SKM-1 (cell line): ENCODE data around the gene ANKRD55.
A peak's percentile ranks its signal among the peaks of the same experiment; 100 is the strongest.
"Not testable (repeated sequence)": the region's sequence is repeated elsewhere in the genome, so short reads cannot be mapped to it uniquely, and the experiment has no call there.

ENCODE experiments used
- DNase-seq: peaks from one replicate; lab custom pipeline; 2025; ENCODE audit not compliant: unreplicated experiment; lab: John Stamatoyannopoulos, UW

The ANKRD55 gene

DNA sequence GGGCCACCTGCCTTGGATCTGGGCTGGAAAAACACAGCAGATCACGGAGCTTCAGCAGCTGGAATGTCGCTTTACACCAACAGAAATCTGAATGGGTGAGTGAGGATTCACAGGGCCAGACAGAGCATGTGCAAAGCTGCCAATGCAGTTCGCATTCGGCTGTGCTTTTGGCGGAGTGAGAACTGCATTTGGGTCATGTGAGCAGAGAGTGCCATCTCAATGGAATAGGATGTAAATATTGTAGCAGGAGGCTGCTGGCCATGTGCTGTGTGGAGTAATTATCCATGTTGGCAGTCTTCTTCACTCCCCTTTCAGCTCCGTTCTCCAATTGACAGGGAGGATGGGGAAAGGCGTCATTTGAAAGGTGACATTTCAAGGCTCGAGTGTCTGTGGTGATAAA is at the start of gene ANKRD55:
Gene ANKRD55, minus strand, starts transcription at position 101 of the 400 bp plus-strand sequence. CDS start 417 bp downstream, outside the sequence.
- DNase-seq: no peak

DNA sequence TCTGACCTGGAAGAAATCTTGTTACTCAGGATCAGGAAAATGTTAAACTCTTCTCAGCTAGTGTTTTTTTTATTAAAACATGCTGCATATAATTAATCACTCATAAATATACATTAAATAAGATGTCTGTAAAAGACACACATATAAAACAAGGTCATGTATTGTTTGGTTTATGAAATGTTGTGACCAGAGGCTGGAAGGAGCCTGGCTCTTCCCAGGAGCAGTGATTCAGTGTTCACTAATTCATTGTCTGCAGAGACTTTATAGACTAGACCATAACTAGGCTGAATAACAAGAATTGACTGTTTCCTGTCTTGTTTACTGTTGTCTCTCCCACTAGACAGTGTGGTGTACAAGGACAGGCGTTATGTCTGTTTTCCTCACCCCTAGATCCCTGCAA is 49.1 kb upstream of the ANKRD55 start:
- DNase-seq: no peak

DNA sequence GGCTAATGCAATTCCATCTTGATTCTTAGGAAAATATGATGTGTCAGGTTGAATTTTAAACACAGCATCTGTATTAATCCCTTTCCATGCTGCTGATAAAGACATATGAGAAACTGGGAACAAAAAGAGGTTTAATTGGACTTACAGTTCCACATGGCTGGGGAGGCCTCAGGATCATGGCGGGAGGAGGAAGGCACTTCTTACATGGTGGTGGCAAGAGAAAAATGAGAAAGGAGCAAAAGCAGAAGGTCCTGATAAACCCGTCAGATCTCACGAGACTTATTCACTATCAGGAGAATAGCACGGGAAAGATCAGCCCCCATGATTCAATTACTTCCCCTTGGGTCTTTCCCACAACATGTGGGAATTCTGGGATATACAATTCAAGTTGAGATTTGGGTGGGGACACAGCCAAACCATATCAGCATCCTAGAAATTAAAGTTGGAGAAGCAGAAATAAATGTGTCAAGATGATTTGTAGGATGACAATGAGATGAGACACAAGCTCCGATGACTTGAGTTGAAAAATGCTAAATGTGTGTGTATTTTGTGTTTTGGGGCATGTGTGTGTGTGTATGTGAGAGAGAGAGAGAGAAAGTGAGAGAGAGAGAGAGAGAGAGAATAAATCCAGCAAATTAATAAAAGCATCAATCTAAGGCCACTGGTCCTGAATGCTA is 48.5 kb upstream of the ANKRD55 start:
- DNase-seq: no peak

DNA sequence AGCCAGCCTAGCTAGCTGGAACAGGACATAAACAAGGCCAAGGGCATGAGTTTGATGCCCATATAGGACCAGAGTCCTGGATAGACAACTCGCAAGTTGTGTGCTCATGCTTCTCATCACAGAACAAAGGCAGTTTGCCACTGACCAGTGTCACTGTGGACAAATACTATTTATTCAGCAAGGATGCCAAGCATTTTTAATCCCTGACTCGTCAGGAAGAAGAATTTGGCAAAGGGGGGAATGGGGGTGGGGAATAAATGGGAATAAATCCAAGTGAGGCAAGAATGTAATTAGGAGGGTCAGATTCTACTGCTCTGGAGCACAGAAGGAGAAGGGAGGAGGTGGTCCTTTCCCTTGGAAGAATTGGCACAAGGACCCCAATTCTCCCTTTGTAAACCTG is 46.8 kb upstream of the ANKRD55 start:
- DNase-seq: no peak

DNA sequence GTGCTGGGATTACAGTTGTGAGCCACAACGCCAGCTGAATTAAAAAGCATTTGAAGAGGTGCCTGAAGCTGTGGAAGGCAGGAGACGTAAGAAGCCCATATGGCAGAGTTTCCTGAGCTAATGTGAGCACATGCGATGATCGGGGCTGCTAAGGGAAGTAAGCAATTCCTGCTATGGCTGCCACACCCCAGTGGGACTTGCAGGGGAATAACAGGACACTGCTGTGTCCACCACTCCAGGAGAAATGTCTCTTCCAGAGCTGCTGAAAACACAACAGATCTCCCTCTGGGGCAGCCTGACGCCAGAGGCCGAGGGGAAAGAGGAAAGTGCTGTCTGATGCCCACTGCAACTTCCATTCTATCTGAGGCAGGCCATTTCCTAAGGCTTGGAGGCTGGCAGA is 46.2 kb upstream of the ANKRD55 start:
- DNase-seq: no peak

DNA sequence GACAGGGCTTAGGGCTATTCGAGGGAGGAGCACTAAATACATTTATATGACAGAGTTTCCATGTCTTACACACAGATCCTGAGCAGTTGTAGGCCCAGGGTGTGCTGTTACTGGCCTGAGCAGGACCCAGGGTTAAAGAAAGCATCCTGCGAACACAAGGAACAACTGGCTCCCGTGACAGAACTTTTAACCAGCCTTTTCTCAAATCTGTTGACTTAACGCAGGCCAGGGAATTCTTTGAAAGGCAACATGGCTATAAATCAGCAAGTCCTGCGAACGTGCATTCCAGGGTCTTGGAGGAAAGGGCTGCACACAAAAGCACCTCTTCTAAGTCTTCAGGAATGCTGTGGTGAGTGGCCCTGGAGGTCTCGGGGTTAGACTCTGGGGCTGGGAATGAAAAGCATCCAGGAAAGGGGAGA is 45.2 kb upstream of the ANKRD55 start:
- DNase-seq: no peak

DNA sequence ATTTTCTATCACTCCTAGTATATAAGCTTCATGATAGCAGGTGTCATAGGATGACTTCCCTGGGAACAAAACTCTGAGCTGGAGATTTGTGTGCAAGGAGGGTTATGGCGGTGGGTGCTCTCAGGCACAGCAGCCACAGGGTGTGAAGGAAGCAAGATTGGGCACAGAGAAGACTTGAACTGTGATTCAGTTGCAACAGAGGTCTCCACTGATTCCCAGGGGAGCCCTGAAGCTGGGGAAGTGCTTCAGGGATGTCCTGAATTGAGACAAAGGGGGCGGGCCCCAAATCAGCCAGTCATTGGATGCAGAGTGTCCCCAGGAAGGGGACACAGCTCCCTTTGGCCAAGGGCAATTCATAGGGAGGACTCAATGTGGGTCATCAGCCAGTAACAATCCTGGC is 44.4 kb upstream of the ANKRD55 start:
- DNase-seq: no peak

DNA sequence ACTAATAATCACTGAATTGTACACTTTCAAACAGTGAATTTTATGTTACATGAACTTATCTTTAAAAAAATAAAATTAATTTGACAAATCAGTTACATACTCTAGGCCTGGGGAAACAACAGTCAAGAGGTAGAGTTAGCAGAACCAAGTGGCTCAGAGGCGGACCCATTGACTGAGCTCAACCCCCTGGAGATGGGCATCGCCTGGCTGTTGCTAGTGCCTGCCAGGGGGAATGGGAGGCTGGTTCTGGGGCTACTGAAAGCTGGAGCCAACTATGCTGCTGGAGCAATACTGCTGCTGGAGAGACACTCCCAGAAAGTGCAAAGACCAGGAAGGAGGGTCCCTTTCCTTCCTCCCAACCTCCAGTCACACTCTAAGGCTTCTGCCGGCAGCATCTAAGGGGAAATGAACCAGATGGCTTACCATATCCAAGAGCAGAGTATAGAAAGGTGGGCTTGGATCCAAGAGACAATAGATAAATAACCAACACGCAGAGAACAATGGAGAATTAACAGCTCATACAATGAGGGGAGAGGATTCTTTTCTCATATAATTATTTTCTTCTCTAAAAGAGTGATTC is 40.3 kb upstream of the ANKRD55 start:
- no peak for DNase-seq

DNA sequence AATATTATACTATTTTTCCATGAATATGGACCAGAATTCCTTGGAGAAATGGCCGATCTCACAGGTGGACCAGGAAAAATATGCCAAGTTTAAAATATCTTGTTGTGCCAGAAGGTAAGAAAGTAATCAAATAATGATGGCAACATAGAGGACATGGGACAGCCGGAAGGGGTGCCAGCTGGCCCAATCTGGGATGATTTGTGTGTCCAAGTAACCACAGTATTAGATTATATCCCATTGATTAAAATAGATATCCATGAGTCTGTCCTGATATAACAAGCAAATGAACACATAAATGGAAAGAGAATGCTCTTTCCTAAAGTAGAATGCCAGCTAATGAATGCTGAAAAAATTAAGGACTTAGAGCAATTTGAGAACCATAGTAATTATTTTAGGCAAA is 39.6 kb upstream of the ANKRD55 start:
- DNase-seq: no peak

DNA sequence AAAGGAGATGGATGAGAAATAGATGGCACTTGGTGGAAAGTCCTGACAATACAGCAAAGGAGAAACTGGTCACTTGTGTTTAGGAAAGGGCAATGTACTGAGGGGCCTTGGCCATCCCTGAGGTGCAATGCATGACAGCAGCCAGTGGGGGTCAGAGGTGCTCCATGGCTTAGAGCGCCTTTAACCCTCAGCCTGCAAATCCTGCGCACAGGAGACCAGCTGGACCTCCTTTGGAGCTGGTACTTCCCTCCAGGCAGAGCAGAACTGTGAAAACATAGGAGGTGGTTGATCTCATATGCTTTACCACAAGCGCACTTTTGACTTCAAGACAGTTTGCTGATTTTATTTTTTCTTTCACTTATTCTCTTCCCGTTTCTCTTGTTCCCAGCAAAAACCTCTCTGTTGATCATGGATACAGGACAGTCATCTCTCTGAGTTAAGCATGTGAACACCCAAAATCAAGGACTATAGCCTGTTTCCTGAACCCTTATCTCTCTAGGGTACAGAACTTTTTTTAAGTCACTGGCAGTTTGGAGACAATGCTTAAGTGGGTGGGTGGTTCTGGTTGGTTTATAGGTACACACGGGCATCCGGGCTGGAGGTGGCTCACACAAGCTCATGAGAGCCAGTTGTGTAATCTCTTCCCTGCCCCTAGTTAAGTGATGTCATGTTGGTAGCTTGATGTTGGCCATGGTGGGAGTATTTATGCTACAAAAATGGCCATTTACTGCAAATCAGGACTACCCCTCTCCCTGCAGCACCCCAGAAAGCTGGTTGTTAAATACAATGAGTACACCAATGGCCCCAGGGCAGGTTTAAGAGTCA is 37.6 kb upstream of the ANKRD55 start:
- DNase-seq: peak; percentile 78

DNA sequence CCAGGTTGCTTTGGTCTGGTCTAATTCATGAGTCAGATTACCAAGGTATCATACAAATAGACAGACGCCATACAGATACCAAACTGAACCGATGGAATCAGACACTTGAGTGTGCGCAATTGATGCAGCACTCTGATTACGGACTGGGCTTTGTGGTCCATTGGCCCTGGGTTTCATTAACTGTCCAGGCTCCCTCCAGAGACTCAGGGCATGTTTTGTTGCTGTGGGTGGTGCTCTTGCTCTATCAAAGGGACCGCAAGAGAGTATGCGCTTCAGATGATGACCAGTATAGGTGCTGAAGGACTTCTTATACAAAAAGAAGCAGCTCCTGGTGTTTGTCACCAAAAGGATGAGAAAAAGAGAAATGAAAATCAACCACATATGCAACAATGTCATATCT is 36.9 kb upstream of the ANKRD55 start:
- no peak for DNase-seq

DNA sequence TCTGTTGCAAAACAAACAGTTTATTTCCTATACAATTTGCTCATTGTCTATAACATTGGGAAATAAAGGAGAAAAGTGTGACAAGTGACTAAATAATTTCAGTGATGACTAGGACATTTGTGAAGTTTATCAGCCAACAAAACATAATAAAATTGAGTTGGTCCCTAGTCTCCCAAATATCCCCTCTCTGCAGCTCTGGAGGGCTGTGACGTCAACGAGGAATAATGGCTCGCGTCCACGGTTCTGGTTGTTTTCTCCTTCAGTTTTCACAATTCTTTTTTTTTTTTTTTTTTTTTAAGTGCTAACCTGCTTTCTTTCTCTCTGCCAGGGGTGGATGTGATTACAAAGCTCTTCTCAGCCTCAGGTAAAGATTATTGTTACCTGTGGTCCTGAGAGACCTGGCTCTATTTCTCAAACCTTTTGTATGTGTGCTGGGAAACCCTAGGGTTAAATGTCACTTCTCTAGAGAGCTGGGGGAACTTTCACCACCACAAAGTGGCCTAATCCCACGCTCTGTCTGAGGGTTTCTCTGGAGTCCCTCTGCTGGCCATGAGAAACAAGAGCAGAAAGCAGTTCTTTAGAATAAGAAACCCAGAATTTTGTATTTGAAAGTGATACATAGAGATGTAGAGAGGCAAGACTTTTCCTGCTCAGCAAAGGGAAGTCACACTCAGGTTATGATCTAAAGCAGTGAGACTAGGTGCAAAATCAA is 36.2 kb upstream of the ANKRD55 start:
- DNase-seq: peak; percentile 46

DNA sequence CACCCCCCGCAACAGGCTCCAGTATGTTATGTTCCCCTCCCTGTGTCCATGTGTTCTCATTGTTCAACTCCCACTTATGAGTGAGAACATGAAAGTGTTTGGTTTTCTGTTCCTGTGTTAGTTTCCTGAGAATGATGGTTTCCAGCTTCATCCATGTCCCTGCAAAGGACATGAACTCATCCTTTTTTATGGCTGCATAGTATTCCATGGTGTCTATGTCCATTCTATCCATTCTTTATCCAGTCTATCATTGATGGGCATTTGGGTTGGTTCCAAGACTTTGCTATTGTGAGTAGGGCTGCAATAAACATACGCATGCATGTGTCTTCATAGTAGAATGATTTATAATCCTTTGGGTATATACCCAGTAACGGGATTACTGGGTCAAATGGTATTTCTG is 35.6 kb upstream of the ANKRD55 start:
- DNase-seq: not testable (repeated sequence)

DNA sequence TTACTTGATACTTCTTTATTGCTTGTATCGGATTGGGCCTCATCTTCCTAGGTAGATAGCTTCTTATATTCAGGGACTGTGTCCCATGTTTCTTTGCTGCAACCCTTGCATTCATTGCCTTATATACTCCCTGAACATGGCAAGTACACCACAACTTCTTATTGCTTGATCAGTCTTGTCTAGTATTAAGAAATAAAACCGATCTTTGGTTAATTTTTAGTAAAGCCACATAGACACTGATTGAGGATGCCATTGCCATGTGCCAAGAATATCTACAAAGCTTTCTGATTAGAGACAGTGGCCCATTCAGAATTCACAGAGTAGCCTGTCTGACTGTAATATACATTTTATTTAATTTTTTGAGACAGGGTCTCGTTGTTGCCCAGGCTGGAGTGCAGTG is 34.7 kb upstream of the ANKRD55 start:
- no peak for DNase-seq

DNA sequence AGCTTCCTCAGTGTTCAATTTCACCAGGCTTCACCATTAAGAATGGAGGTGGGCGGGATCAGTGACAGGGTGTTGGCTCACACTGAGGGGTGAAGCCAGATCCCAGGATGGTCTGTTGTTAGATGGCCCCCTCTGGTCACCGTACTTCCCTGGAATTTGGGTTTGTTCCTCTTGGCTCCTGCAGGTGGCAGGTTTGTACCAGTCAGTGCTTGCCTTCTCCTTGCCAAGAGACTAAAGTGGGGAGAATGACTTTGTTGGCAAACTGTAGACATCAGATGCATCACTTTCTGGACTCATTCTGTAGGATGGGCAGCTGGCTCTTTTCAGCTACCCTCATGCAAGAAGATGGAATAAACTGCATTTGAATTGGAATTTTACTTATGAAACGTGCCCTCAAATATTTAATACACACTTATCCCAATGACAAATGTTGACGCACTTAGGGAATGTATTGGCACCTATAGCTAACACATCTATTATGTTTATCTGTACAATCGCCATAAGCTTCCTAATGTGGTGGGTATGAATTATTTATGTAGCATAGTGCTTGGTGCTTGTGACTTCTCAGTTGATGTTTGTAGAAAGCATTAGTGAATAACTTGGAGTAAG is 31.4 kb upstream of the ANKRD55 start:
- DNase-seq: peak; percentile 50

DNA sequence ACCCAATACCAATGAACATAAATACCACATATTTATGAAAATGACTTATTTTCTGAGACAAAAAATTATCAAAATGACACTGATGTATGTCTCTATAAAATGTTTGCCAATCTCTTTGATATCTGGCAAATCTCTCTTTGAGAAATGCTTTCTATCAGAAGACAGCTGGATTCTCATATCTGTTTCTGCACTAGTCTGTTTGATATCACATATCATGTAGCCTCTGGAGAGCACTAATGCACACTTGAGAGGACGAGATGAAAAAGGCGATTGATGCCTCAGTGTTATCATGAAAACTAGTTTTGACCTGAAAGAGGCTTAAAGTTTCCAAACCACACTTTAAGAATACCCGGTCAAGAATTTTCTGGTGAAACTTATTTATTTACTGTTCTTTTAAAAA is 29.1 kb upstream of the ANKRD55 start:
- no peak for DNase-seq

DNA sequence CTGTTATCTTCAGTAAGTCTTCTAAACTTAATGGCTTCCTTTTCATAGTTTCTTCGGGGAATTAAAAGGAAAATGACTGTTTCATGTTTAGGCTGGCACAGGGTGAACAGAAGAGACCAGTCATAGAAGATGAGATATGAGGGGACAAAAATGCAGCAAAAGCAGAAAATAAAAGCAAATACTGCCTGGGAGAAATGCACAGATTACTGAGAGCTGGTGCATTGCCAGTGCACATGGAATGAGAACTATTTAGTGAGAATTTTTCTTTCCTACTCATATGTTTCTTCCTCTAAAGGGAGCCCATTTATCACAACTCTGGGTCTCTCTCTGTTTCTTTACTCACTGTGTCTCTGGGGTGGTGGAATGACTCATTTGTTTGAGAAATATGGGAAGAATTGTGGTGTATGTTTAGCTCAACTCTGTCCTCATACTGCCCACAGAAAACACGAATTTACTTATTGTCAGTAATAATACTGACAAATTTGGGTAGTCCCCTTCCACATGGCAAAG is 25.9 kb upstream of the ANKRD55 start:
- DNase-seq: no peak

DNA sequence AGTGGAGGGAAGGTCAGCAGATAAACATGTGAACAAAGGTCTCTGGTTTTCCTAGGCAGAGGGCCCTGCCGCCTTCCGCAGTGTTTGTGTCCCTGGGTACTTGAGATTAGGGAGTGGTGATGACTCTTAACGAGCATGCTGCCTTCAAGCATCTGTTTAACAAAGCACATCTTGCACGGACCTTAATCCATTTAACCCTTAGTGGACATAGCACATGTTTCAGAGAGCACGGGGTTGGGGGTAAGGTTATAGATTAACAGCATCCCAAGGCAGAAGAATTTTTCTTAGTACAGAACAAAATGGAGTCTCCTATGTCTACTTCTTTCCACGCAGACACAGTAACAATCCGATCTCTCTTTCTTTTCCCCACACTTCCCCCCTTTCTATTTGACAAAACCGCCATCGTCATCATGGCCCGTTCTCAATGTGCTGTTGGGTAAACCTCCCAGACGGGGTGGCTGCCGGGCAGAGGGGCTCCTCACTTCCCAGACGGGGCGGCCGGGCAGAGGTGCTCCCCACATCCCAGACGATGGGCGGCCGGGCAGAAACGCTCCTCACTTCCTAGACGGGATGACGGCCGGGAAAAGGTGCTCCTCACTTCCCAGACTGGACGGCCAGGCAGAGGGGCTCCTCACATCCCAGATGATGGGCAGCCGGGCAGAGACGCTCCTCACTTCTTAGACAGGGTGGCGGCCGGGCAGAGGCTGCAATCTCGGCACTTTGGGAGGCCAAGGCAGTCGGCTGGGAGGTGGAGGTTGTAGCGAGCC is 24.8 kb upstream of the ANKRD55 start:
- DNase-seq: not testable (repeated sequence)

DNA sequence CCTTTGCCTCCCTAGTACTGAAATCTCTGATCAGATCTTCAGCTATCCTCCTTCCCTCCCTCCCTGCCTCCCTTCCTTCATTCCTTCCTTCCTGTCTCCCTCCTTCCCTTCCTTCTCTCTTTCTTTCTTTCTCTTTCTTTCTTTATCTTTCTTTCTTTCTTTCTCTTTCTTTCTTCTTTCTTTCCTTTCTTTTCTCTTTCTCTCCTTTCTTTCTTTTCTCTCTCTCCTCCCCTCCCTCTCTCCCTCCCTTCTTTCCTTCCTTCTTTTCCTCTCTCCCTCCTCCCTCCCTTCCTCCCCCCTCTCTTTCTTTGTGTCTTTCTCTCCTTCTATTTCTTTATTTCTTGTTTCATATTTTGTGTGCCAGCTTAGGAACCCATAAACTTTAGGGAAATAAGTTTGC is 23.9 kb upstream of the ANKRD55 start:
- no peak for DNase-seq

DNA sequence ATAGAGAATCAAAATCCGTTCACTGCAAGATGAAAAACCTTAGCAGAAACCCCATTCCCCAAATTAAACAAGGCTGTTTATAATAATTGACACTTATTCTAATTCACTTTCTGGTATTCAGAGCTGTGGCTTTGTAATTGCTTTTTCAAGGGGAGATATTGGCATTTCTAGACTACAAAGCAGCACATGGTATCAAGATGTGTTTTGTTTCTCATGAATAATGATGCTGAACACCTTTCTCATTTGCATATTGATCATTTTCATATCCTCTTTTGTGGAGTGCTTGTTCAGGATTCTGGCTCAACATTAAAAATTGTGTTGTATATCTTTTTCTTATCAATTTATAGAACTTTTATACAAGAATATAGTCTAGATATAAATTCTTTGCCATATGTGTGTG is 22.4 kb upstream of the ANKRD55 start:
- DNase-seq: no peak
